Stomach (tissue), 4 donors: ENCODE results near the gene ANAPC2.

ENCODE experiments used
- CTCF ChIP-seq, 7 experiments: fragments of 450-650 bp in 4 of 7; fragments of 200-600 bp in 3 of 7; sonication (generic) in 3 of 7; IDR thresholded peaks; one replicate each; pipeline ENCODE4 v1.5.1; 2016 to 2019; ENCODE audit warnings: antibody characterized with exemption in 7 of 7, control low read depth in 2 of 7, mild to moderate bottlenecking in 1 of 7
- POLR2AphosphoS5 ChIP-seq, 3 donors: sonication (generic); formaldehyde crosslinking; IDR thresholded peaks; one replicate each; pipeline ENCODE4 v1.6.1; 2016; ENCODE audit warnings: antibody characterized with exemption in 3 of 3

- TF ChIP-seq CTCF (IDR thresholded peaks at IDR 0.05) (no peak), POLR2AphosphoS5 (IDR thresholded peaks at IDR 0.05) (no peak)
Observed at GRCh38 chr9:137134191-137134590, 54.2 kb downstream of the ANAPC2 start.
